ENCODE results near the gene ARID1B. TPM values are rescaled to one million over a fixed set of nuclear protein-coding genes. Genes with fewer than 3 reads are reported as not detected.

ARID1B gene
- total RNA-seq, 1 donor from 2014 or later, result 43.4 TPM

- Histone ChIP-seq H3K36me3 (peaks cover under 1% of the 10 kb centered on the region), H3K4me1 (peaks cover 29% of the 10 kb centered on the region), H3K4me3 (no peak overlapping the region), H3K9me3 (replicated peaks) (no peaks in the 10 kb centered on the region), H3K27me3 (ENCODE audit: low read depth) (no peaks in the 10 kb centered on the region), H3K27ac (replicated peaks) (no peak overlapping the region)
- intact Hi-C loops (cut with micrococcal nuclease), result no loop called here
- DNase-seq, result no peak
- no peak for TF ChIP-seq CTCF (IDR thresholded peaks at IDR 0.05; ENCODE audit: borderline replicate concordance)
These were observed 330.9 kb downstream of the ARID1B start for GRCh38 chr6:157107915-157108651.

- no peak for DNase-seq
- Histone ChIP-seq H3K27ac (replicated peaks) (no peak overlapping the region), H3K4me1 (peaks cover 29% of the 10 kb centered on the region), H3K27me3 (ENCODE audit: low read depth) (no peaks in the 10 kb centered on the region), H3K36me3 (peaks cover 8% of the 10 kb centered on the region), H3K9me3 (replicated peaks) (no peaks in the 10 kb centered on the region), H3K4me3 (no peak overlapping the region)
- intact Hi-C loops (cut with micrococcal nuclease), result no loop called here
- TF ChIP-seq CTCF (IDR thresholded peaks at IDR 0.05; ENCODE audit: borderline replicate concordance), result no peak
These were observed 331.7 kb downstream of the ARID1B start for GRCh38 chr6:157108923-157109322.

DNA sequence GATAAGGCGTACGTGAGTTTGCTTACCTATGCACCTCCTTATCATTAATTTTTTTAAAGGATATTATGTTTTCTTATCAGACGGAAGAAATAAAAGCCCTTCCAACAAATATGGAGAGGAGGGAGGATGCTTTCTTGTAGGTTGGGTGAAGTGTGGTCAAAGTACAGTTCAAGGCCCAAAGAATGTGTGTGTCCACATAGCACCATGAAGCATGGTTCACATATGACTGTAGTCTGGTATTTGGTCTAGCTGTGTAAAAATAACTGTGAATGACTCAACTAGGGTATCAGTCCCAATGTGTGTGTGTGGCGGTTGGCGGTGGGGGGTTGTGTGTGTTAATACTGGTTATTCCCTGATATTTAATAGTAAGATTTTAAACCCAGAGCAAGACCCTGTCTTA, 333.4 kb downstream of the ARID1B start:
- no peaks in the 10 kb centered on the region for H3K27me3 ChIP-seq (ENCODE audit: low read depth)
- H3K4me3 ChIP-seq, result no peak overlapping the region
- TF ChIP-seq CTCF (IDR thresholded peaks at IDR 0.05; ENCODE audit: borderline replicate concordance), result no peak
- DNase-seq, result no peak
- no peak overlapping the region for H3K27ac ChIP-seq (replicated peaks)
- peaks cover 8% of the 10 kb centered on the region for H3K36me3 ChIP-seq
- H3K9me3 ChIP-seq (replicated peaks), result no peaks in the 10 kb centered on the region
- intact Hi-C loops (cut with micrococcal nuclease), result no loop called here
- peaks cover 29% of the 10 kb centered on the region for H3K4me1 ChIP-seq

DNA sequence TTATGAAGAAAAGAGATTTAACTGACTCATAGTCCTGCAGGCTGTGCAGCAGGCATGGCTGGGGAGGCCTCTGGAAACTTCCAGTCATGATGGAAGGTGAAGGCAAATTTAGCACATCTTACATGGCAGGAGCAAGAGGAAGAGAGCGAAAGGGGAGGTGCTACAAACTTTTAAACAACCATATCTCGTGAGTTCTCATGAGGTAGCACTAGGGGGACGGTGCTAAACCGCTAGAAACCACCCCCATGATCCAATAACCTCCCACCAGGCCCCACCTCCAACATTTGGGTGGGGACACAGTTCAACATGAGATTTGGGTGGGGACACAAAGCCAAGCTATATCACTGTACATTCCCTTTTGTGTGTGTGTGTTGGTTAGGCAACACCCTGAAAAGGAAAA, 336.2 kb downstream of the ARID1B start:
- H3K36me3 ChIP-seq, result peaks cover 8% of the 10 kb centered on the region
- intact Hi-C loops (cut with micrococcal nuclease), result no loop called here
- H3K27ac ChIP-seq (replicated peaks), result no peak overlapping the region
- no peak for DNase-seq
- H3K4me3 ChIP-seq, result no peak overlapping the region
- TF ChIP-seq CTCF (IDR thresholded peaks at IDR 0.05; ENCODE audit: borderline replicate concordance), result no peak
- no peaks in the 10 kb centered on the region for H3K27me3 ChIP-seq (ENCODE audit: low read depth)
- H3K4me1 ChIP-seq, result peaks cover 26% of the 10 kb centered on the region
- H3K9me3 ChIP-seq (replicated peaks), result no peaks in the 10 kb centered on the region

DNA sequence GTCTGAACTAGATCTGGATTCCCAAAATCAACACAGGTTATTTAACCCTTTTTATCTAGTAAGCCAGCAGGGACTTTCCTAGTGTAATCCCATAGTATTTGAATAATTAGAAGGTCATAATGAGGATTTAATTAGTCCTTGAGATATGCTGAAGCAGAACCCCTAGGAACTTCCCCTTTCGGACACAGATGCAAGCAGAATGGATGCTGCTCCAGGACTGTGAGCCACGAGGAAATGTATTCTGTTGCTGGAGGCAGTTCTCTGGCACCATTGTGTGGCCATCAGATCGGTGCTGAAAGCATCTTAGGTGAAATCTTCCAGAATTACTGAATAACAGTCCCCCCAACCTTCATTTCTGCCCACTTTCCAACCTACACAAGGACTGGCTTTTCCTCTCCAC, 339.2 kb downstream of the ARID1B start:
- TF ChIP-seq CTCF (IDR thresholded peaks at IDR 0.05; ENCODE audit: borderline replicate concordance), result no peak
- no peak overlapping the region for H3K4me3 ChIP-seq
- no peaks in the 10 kb centered on the region for H3K27me3 ChIP-seq (ENCODE audit: low read depth)
- intact Hi-C loops (cut with micrococcal nuclease), result no loop called here
- H3K27ac ChIP-seq (replicated peaks), result no peak overlapping the region
- no peaks in the 10 kb centered on the region for H3K9me3 ChIP-seq (replicated peaks)
- H3K4me1 ChIP-seq, result peaks cover 29% of the 10 kb centered on the region
- no peak for DNase-seq
- H3K36me3 ChIP-seq, result peaks cover 8% of the 10 kb centered on the region
